ENCODE measurements around the gene NUP85. TPM values are rescaled to one million over a fixed set of nuclear protein-coding genes. Genes with fewer than 3 reads are reported as not detected.
"Not testable (repeated sequence)": the region's sequence is repeated elsewhere in the genome, so short reads cannot be mapped to it uniquely, and the experiment has no call there.

NUP85 gene
- total RNA-seq, 3 donors from 2014 or later, result 37.1 to 40.2 (median 37.7) TPM

DNA sequence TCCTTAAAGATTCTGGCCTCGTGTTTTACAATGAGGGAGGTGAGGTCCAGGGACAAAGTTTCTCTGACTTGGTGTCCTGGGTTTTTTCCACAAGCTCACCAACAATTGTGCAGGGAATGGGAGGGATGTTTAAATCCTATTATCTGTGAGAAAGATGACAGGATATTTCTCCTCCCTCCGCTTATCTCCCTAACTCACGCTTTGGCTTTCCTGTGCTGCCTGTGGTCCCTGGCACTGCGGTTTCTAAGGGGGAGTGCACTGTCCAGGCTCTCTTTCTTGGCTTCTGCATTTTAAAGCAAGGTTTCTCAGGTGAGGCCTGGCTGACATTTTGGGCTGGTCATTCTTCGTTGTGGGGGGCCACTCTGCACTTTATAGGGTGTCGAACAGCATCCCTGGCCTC is 39.5 kb downstream of the NUP85 start:
- TF ChIP-seq POLR2A (IDR thresholded peaks at IDR 0.05) (no peak), POLR2AphosphoS5 (IDR thresholded peaks at IDR 0.05) (no peak)
- TF ChIP-seq, protein P1, sequence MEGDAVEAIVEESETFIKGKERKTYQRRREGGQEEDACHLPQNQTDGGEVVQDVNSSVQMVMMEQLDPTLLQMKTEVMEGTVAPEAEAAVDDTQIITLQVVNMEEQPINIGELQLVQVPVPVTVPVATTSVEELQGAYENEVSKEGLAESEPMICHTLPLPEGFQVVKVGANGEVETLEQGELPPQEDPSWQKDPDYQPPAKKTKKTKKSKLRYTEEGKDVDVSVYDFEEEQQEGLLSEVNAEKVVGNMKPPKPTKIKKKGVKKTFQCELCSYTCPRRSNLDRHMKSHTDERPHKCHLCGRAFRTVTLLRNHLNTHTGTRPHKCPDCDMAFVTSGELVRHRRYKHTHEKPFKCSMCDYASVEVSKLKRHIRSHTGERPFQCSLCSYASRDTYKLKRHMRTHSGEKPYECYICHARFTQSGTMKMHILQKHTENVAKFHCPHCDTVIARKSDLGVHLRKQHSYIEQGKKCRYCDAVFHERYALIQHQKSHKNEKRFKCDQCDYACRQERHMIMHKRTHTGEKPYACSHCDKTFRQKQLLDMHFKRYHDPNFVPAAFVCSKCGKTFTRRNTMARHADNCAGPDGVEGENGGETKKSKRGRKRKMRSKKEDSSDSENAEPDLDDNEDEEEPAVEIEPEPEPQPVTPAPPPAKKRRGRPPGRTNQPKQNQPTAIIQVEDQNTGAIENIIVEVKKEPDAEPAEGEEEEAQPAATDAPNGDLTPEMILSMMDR (IDR thresholded peaks at IDR 0.05), result no peak
- intact Hi-C loops (cut with DNase I; ENCODE audit: low total_unique reads), result no loop called here
- Histone ChIP-seq H3K27ac (no peak overlapping the region), H3K27me3 (no peaks in the 10 kb centered on the region), H3K9me3 (no peaks in the 10 kb centered on the region), H3K4me3 (no peak overlapping the region), H3K36me3 (peaks cover 10% of the 10 kb centered on the region), H3K4me1 (peaks cover 0 to 19% of the 10 kb centered on the region in 2 donors)
- no peak for DNase-seq (ENCODE audit: low spot score in 2 of 2)

- intact Hi-C loops (cut with DNase I; ENCODE audit: low total_unique reads), result no loop called here
- Histone ChIP-seq H3K4me1 (peaks cover 0 to 20% of the 10 kb centered on the region in 2 donors), H3K27me3 (no peaks in the 10 kb centered on the region), H3K27ac (peak overlapping the region; percentile 44 to 58), H3K4me3 (no peak overlapping the region), H3K36me3 (peaks cover 5% of the 10 kb centered on the region), H3K9me3 (no peaks in the 10 kb centered on the region)
- TF ChIP-seq POLR2AphosphoS5 (IDR thresholded peaks at IDR 0.05) (no peak), POLR2A (IDR thresholded peaks at IDR 0.05) (no peak)
- TF ChIP-seq, protein P1 (IDR thresholded peaks at IDR 0.05), result no peak
- DNase-seq (ENCODE audit: low spot score in 2 of 2), result peak in 1 of 2 donors; percentile 56
Measured at GRCh38 chr17:75246404-75246803, 40.9 kb downstream of the NUP85 start.

GRCh38 chr17:75249564-75249963 is 44.1 kb downstream of the NUP85 start:
- Histone ChIP-seq H3K4me3 (peak overlapping the region in 2 of 3 donors; percentile 22 to 47), H3K9me3 (no peaks in the 10 kb centered on the region), H3K4me1 (peaks cover 0 to 20% of the 10 kb centered on the region in 2 donors), H3K36me3 (no peaks in the 10 kb centered on the region), H3K27me3 (no peaks in the 10 kb centered on the region), H3K27ac (peak overlapping the region; percentile 58 to 72)
- no peak for DNase-seq (ENCODE audit: low spot score in 2 of 2)
- intact Hi-C loops (cut with DNase I; ENCODE audit: low total_unique reads), result no loop called here
- TF ChIP-seq POLR2A (IDR thresholded peaks at IDR 0.05), result no peak
- TF ChIP-seq, protein P1 (IDR thresholded peaks at IDR 0.05), result no peak
- no peak for TF ChIP-seq POLR2AphosphoS5 (IDR thresholded peaks at IDR 0.05)

DNA sequence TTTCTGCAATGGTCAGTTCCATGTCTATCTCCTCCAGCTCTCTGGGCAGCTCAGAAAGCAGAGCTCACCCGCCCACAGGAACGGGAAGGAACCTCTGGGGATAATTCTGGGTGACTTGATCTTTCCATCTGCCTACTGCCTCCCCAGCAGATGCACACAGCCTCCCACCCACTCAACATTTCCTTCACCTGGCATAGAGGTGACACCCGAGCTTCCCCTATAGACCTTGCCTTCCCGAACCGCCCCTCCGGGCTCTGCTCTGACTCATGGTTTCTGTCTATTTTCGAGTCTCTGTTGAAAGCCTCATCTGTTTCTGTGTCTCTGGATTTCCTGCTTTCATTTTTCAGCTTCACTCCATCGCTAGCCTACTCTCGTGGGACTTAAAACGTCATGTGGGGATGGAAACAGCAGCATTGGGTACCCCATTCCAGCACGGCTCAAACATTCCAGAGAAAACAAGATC is 44.6 kb downstream of the NUP85 start:
- intact Hi-C loops (cut with DNase I; ENCODE audit: low total_unique reads), result no loop called here
- H3K27ac ChIP-seq, result peak overlapping the region; percentile 58 to 72
- peak overlapping the region in 2 of 3 donors; percentile 22 to 47 for H3K4me3 ChIP-seq
- no peak for DNase-seq (ENCODE audit: low spot score in 2 of 2)
- TF ChIP-seq POLR2A (IDR thresholded peaks at IDR 0.05) (no peak), POLR2AphosphoS5 (IDR thresholded peaks at IDR 0.05) (no peak)
- TF ChIP-seq, protein P1 (IDR thresholded peaks at IDR 0.05), result no peak
- H3K9me3 ChIP-seq, result no peaks in the 10 kb centered on the region
- no peaks in the 10 kb centered on the region for H3K27me3 ChIP-seq
- no peaks in the 10 kb centered on the region for H3K36me3 ChIP-seq
- peaks cover 0 to 20% of the 10 kb centered on the region in 2 donors for H3K4me1 ChIP-seq

DNA sequence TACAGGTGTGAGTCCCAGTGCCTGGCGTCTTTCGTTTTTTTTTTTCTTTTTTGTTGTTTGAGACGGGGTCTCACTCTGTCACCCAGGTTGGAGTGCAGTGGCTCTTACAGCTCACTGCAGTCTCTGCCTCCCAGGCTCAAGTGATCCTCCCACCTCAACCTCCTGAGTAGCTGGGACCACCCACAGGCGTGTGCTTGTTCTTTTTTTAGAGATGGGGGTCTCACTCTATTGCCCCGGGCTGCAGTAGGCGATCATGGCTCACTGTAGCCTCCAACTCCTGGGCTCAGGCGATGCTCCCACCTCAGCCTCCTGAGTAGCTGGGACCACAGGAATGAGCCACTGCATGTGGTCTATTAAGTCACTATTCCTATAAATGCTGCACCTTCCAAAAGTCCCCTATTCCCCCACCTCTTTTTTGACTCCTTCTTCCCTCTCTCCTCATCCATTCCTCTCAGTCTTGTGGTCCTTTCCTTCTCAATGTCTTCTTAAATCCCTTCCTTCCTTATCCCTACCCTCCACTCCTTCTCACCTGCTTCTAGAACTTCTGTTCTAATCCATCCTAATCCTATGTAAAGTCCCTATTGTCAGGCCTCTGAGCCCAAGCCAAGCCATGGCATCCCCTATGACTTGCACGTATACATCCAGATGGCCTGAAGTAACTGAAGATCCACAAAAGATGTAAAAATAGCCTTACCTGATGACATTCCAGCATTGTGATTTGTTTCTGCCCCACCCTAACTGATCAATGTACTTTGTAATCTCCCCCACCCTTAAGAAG is 46.7 kb downstream of the NUP85 start:
- H3K27ac ChIP-seq, result no peak overlapping the region
- no peaks in the 10 kb centered on the region for H3K9me3 ChIP-seq
- no peak overlapping the region for H3K4me3 ChIP-seq
- no peaks in the 10 kb centered on the region for H3K27me3 ChIP-seq
- TF ChIP-seq POLR2AphosphoS5 (IDR thresholded peaks at IDR 0.05) (no peak), POLR2A (IDR thresholded peaks at IDR 0.05) (no peak)
- TF ChIP-seq, protein P1 (IDR thresholded peaks at IDR 0.05), result no peak
- H3K4me1 ChIP-seq, result peaks cover 0 to 8% of the 10 kb centered on the region in 2 donors
- intact Hi-C loops (cut with DNase I; ENCODE audit: low total_unique reads), result no loop called here
- DNase-seq (ENCODE audit: low spot score in 2 of 2), result no peak
- H3K36me3 ChIP-seq, result no peaks in the 10 kb centered on the region

DNA sequence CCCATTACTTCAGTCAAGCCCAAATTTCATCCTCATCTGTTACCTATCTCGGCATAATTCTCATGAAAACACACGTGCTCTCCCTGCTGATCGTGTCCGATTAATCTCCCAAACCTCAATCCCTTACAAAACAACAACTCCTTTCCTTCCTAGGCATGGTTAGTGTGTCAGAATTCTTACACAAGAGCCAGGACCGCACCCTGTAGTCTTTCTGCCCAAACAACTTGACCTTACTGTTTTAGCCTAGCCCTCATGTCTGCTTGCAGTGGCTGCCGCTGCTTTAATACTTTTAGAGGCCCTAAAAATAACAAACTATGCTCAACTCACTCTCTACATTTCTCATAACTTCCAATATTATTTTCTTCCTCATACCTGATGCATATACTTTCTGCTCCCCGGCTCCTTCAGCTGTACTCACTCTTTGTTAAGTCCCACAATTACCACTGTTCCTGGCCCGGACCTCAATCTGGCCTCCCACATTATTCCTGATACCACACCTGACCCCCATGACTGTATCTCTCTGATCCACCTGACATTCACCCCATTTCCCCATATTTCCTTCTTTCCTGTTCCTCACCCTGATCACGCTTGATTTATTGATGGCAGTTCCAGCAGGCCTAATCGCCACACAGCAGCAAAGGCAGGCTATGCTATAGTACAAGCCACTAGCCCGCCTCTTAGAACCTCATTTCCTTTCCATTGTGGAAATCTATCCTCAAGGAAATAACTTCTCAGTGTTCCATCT is 50.6 kb downstream of the NUP85 start:
- H3K27me3 ChIP-seq; intact Hi-C loops (cut with DNase I; ENCODE audit: low total_unique reads); DNase-seq (ENCODE audit: low spot score in 2 of 2); H3K36me3 ChIP-seq; H3K27ac ChIP-seq; H3K9me3 ChIP-seq; H3K4me3 ChIP-seq: not testable (repeated sequence)
- peaks cover 0 to 12% of the 10 kb centered on the region in 2 donors for H3K4me1 ChIP-seq

- H3K27me3 ChIP-seq; intact Hi-C loops (cut with DNase I; ENCODE audit: low total_unique reads); DNase-seq (ENCODE audit: low spot score in 2 of 2); H3K4me3 ChIP-seq; H3K9me3 ChIP-seq; H3K36me3 ChIP-seq; H3K27ac ChIP-seq: not testable (repeated sequence)
- peaks cover 0 to 12% of the 10 kb centered on the region in 2 donors for H3K4me1 ChIP-seq
Measured at GRCh38 chr17:75257228-75257627, 51.7 kb downstream of the NUP85 start.
